ENCODE measurements around the gene SUPT20H. TPM values are rescaled to one million over a fixed set of nuclear protein-coding genes. Genes with fewer than 3 reads are reported as not detected.
A peak's percentile ranks its signal among the peaks of the same experiment; 100 is the strongest.

SUPT20H gene
- polyA plus RNA-seq, 1 donor (not counting 4 experiments of a cell fraction or from before 2014, with no cell fraction given): 65.4 TPM

DNA sequence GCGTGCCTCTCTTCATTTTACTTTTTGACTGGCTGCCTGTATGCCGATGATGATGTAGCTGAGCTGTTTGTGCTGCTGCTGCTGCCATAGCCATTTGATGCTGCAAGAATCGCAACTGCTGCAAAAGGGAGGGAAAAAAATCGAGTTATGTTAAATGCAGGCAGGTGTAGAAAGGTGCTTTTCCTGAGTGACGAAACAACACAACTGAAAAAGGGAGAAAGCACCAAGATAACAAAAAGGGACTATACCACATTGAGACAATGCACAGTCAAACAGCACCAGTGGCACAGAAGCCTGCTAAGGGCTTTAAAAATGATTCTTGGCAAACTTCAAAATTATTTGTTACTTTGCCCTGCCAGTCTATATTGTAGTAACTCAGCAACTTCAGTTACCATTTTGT, 49.8 kb downstream of the SUPT20H start:
- DNase-seq (ENCODE audit: low read depth, low spot score) (no peak), FAIRE-seq (no peak)
- Histone ChIP-seq H3K4me1 (ENCODE audit: control insufficient read depth, extremely low read depth, insufficient read depth, low read length) (no peaks in the 10 kb centered on the region), H3K27ac (ENCODE audit: control insufficient read depth, insufficient read depth, low read length) (no peak overlapping the region), H4K20me1 (ENCODE audit: control insufficient read depth, extremely low read depth, insufficient read depth, low read length) (no peaks in the 10 kb centered on the region), H3K9me1 (ENCODE audit: control insufficient read depth, extremely low read depth, insufficient read depth, low read length) (no peaks in the 10 kb centered on the region), H3K9me3 (ENCODE audit: control insufficient read depth, low read depth, low read length) (no peaks in the 10 kb centered on the region), H3K4me2 (ENCODE audit: control insufficient read depth, extremely low read depth, insufficient read depth, low read depth, low read length) (no peak overlapping the region), H3K4me3 (ENCODE audit: control insufficient read depth in 2 of 3, extremely low read depth in 1 of 3, insufficient read depth in 2 of 3, low read depth in 1 of 3, low read length in 3 of 3) (no peak overlapping the region), H3K36me3 (ENCODE audit: control insufficient read depth in 2 of 2, extremely low read depth in 1 of 2, insufficient read depth in 2 of 2, low read length in 2 of 2) (peaks cover 11 to 23% of the 10 kb centered on the region in 2 experiments), H3K27me3 (ENCODE audit: control insufficient read depth, extremely low read depth, insufficient read depth, low read length) (no peaks in the 10 kb centered on the region), H2AFZ (ENCODE audit: control insufficient read depth, low read length) (no peak overlapping the region), H3K9ac (ENCODE audit: control insufficient read depth, extremely low read depth, insufficient read depth, low read length) (no peak overlapping the region), H3K79me2 (ENCODE audit: control insufficient read depth, insufficient read depth, low read length) (no peaks in the 10 kb centered on the region)
- no peak for TF ChIP-seq EZH2 (IDR thresholded peaks at IDR 0.05; ENCODE audit: low read length)
- TF ChIP-seq, protein P1, sequence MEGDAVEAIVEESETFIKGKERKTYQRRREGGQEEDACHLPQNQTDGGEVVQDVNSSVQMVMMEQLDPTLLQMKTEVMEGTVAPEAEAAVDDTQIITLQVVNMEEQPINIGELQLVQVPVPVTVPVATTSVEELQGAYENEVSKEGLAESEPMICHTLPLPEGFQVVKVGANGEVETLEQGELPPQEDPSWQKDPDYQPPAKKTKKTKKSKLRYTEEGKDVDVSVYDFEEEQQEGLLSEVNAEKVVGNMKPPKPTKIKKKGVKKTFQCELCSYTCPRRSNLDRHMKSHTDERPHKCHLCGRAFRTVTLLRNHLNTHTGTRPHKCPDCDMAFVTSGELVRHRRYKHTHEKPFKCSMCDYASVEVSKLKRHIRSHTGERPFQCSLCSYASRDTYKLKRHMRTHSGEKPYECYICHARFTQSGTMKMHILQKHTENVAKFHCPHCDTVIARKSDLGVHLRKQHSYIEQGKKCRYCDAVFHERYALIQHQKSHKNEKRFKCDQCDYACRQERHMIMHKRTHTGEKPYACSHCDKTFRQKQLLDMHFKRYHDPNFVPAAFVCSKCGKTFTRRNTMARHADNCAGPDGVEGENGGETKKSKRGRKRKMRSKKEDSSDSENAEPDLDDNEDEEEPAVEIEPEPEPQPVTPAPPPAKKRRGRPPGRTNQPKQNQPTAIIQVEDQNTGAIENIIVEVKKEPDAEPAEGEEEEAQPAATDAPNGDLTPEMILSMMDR (optimal IDR thresholded peaks at IDR 0.05 in 1 of 3, IDR thresholded peaks at IDR 0.05 in 1 of 3, conservative IDR thresholded peaks at IDR 0.05 in 1 of 3; ENCODE audit: extremely low read depth in 1 of 3, insufficient read depth in 2 of 3, low read length in 3 of 3): no peak
- dilution Hi-C loops (cut with MboI; ENCODE audit: extremely low pct_ligation_motif_present, low sequenced_read_pairs): no loop called here

DNA sequence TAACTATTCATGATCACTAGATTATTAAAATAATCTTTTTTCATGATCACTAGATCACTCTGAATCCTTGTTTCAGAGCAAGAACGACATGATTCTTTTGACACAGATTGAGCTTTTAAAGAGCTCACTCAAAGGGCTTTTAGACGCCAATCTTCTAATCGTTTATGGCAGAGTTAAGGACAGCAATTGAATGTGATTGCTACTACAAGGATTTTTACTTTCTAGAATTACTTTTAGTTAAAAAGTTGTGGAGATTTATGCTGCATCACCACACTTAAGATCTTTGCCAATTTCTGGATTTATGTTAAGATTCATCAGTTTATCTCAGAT, 57.6 kb downstream of the SUPT20H start:
- Histone ChIP-seq H3K79me2 (ENCODE audit: control insufficient read depth, insufficient read depth, low read length) (peaks cover 36% of the 10 kb centered on the region), H2AFZ (ENCODE audit: control insufficient read depth, low read length) (no peak overlapping the region), H3K9me1 (ENCODE audit: control insufficient read depth, extremely low read depth, insufficient read depth, low read length) (no peaks in the 10 kb centered on the region), H4K20me1 (ENCODE audit: control insufficient read depth, extremely low read depth, insufficient read depth, low read length) (no peaks in the 10 kb centered on the region), H3K4me1 (ENCODE audit: control insufficient read depth, extremely low read depth, insufficient read depth, low read length) (peaks cover 10% of the 10 kb centered on the region), H3K9ac (ENCODE audit: control insufficient read depth, extremely low read depth, insufficient read depth, low read length) (peak overlapping the region; percentile 99), H3K4me2 (ENCODE audit: control insufficient read depth, extremely low read depth, insufficient read depth, low read depth, low read length) (peak overlapping the region; percentile 89), H3K27ac (ENCODE audit: control insufficient read depth, insufficient read depth, low read length) (peak overlapping the region; percentile 99), H3K36me3 (ENCODE audit: control insufficient read depth in 2 of 2, extremely low read depth in 1 of 2, insufficient read depth in 2 of 2, low read length in 2 of 2) (peaks cover 4 to 26% of the 10 kb centered on the region in 2 experiments), H3K4me3 (ENCODE audit: control insufficient read depth in 2 of 3, extremely low read depth in 1 of 3, insufficient read depth in 2 of 3, low read depth in 1 of 3, low read length in 3 of 3) (peak overlapping the region in 2 of 3 experiments; percentile 91 to 95), H3K9me3 (ENCODE audit: control insufficient read depth, low read depth, low read length) (no peaks in the 10 kb centered on the region), H3K27me3 (ENCODE audit: control insufficient read depth, extremely low read depth, insufficient read depth, low read length) (no peaks in the 10 kb centered on the region)
- TF ChIP-seq, protein P1 (optimal IDR thresholded peaks at IDR 0.05 in 1 of 3, IDR thresholded peaks at IDR 0.05 in 1 of 3, conservative IDR thresholded peaks at IDR 0.05 in 1 of 3; ENCODE audit: extremely low read depth in 1 of 3, insufficient read depth in 2 of 3, low read length in 3 of 3): no peak
- no peak for TF ChIP-seq EZH2 (IDR thresholded peaks at IDR 0.05; ENCODE audit: low read length)
- DNase-seq (ENCODE audit: low read depth, low spot score): no peak
- dilution Hi-C loops (cut with MboI; ENCODE audit: extremely low pct_ligation_motif_present, low sequenced_read_pairs): no loop called here
- FAIRE-seq: no peak

Data from keratinocyte (primary cell).